HTERT RPE-1 (cell line): ENCODE results near the gene MCFD2.

Experiments used
- in situ Hi-C: fragments of 300-500 bp; cut with MboI; formaldehyde crosslinking; loops from 4 replicates; pipeline ENCODE4 v1.14.3; 2020; ENCODE audit warnings: low sequenced_read_pairs

The MCFD2 gene

DNA sequence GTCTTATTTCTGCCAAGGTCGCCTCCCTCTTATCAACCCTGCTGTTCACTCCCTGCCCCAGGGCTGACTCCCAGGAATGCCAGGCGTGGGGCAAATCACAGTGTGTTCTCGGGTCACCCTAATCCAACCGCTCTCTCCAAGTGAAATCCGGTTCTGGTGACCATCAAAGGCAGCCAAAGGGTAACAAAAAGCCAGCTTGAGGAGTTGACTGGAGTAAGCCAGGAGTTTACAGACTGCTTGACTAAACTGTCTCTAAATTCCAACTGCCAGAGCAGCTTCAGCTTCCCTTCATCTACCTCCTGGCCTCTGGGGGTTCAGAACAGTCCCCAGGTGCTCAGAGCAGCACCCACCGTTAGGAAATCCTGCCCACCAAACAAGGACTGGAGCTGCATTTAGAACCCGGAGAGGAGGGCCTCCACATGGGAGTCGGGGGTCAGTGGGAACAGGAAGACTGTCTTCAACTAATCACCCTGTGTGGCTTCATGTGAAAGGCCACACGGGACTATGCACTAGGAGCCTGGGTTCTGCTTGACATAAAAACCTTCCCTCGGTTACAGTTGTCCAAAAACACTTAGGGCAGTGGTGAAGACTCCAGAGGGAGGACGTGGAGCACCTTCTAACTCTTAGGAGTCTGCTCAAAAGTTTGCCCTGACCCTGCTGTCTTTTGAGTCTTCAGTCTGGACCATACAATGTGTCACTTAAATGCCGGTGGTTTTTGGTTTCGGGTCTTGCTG is 24.2 kb upstream of the MCFD2 start:
- in situ Hi-C loops, result no loop called here

DNA sequence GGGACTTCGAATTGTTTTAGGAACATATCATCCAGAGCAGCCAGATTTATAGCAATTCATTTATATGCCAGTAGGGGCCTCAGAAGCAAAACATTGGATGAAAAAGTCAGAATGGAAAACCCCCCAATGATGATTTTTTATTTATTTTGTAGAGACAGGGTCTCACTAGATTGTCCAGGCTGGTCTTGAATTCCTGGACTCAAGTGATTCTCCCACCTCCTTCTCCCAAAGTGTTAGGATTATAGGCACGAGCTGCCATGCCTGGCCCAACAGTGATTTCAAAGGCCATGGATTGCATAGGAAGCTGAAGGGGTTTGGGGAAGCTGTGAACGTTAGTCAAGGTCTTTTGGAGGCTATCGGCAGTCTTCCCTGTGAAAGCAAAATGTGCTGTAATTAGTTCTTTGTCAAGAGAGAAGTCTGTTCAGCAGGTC is 21.9 kb upstream of the MCFD2 start:
- in situ Hi-C loops, result no loop called here

- in situ Hi-C loops, result no loop called here
Observed at GRCh38 chr2:46936566-46936965, 21.0 kb upstream of the MCFD2 start.

- in situ Hi-C loops, result no loop called here
Observed at GRCh38 chr2:46935071-46935470, 19.5 kb upstream of the MCFD2 start.

GRCh38 chr2:46929612-46930011 is 14.0 kb upstream of the MCFD2 start:
- in situ Hi-C loops, result no loop called here

DNA sequence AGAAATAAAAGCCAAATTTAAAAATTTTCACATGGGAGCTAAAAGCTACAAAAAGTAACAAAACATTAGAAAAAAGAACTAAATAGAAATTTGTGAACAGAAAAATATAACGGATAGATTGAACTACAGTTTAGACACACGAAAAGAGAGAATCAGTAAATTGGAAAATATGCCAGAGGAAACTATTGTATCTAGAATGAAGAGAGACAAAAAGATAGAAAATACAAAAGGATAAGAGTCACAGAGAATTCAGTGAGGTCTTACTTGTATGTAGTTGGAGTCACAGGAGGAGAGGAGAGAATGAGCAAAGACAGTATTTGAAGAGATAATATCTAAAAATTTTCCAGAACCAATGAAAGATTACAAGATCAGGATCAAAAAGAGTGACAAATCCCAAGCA is 11.3 kb upstream of the MCFD2 start:
- in situ Hi-C loops, result no loop called here

GRCh38 chr2:46925474-46926351 is 10.1 kb upstream of the MCFD2 start:
- in situ Hi-C loops, result no loop called here

DNA sequence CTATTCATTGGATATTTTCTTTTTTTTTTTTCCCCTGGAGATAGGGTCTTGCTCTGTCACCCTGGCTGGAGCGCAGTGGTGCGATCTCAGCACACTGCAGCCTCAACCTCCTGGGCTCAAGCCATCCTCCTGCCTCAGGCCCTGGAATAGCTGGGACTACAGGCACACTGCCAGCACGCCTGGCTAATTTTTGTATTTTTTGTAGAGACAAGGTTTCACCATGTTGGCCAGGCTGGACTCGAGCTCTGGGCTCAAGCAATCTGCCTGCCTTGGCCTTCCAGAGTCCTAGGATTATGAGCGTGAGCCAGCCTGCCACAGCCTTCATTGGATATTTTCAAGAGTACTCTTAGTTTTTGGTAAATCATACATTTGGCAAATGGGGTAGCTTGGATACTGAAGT is 9.0 kb upstream of the MCFD2 start:
- in situ Hi-C loops, result no loop called here

GRCh38 chr2:46924038-46924437 is 8.4 kb upstream of the MCFD2 start:
- in situ Hi-C loops, result no loop called here

DNA sequence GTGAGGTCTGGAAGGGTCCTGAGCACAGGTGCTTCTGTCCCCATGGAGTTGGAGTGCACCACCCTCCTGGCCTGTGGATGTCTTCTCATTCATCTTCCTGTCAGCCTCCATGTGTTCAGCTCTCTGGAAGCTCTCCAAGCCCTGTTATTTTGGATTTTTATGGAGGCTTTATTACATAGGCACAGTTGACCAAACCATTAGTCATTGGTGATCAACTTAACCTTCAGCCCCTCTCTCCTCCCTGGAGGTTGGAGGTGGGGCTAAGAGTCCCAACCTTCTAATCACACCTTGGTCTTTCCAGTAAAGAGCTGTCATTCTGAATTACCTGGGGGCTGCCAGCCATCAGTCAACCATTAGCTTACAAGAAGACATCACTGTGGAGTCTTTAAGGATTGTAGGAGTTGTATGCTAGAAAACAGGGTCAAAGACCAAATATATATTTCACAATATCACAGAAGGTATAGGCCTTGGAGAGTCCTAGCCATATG is 7.5 kb upstream of the MCFD2 start:
- in situ Hi-C loops, result no loop called here

- in situ Hi-C loops, result no loop called here
Observed at GRCh38 chr2:46922606-46923005, 7.0 kb upstream of the MCFD2 start.

- in situ Hi-C loops, result no loop called here
Observed at GRCh38 chr2:46921676-46922448, 6.3 kb upstream of the MCFD2 start.

DNA sequence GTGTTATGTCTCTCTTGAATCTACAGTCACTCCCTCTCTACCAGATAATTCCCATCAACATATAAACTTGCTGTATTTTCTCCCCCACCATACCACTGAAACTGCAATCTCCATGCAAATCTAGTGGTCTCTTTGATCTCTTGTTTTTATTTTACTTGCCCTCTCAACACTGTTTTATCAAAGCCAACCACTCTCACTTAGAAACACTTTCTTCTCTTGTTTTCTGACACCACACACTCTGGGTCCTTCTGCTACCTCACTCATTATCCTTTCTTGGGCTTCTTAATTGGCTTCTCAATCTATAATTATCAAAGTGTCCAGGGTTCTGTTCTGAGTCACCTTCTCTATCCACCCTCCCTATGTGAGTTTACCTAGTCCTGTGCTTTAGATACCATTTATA is 2.0 kb upstream of the MCFD2 start:
- in situ Hi-C loops, result no loop called here

DNA sequence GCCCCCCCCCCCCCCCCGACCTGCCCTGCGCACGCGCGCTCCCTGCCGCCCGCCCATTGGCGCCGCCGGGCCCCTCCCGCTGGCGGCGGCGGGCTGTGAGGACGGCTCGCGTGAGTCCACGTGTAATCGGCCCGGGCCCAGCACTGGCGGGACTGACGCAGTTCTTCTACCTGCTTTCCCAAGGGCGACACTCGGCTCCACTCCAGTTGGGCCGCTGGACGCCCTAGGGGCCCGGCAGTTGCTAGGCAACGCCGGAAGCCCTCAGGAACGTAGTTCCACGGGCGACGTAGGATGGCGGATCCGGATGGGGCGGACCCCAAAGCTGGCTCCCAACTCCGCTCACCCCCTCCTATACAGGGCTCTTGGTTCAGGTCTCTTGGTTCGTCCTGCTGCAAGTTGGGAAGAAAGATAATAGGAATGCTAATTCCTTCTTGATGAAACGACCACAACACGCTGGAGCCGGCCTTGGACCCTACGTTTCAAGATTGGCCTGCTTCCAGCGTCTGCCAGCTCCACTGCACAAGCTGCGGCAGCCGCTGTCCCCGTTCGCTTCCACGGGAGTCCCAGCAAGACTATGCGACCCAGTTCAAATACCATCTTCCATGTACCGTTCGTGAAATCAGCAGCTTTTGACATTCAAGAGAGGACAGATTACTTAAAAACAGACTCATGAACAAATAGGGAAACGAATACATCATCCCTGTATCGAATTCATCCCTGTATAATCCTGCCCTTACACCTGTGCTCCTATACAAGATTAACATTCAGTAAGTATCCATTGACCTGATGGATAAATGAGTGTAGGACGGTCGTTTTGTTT is 415 bp upstream of the MCFD2 start:
- in situ Hi-C loops, result no loop called here

- in situ Hi-C loops, result no loop called here
Observed at GRCh38 chr2:46914578-46915230, 902 bp downstream of the MCFD2 start.

DNA sequence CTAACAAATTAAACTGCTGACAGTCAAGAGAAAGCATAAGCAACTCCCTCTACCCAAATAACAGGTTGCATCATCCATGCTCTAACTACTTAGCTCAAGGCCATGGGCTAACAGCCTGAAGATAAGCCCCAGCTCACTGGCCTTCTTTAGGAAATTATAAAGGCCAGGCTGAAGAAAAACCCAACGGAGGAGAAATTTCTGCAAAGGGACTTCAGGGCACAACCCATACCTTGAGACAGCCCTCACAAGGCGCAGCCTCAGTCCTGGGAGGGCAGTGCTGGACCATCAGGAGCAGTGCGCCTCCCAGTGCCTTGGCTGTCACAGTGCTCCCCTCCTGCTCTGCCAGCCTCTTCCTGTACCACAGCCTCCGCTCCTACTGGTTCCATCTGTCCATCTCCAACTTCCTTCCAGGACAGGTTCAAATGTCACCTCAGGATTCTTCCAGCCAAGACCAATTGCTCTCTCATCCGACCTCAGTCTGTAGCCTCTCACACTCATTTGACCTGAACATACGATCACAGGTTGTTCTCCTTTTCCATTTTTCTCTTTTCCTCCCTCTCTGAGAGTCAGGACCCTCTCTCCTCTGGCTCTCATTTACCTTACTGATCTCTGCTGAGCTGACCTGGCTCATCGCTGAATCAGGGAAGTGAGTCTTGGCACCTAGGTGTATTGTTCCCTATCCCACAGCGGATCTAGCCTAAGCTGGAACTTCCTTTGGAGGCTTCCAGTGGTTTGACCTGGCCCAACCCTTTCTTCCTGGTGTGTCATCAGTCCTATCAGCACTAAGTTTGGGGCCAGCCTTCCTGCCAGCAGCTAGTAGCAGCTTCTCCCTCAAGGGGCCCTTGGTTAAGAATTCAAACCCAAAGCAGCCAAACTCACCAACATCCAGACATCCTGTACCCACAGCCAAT is 1.9 kb downstream of the MCFD2 start:
- in situ Hi-C loops, result no loop called here

GRCh38 chr2:46909771-46910419 is 5.7 kb downstream of the MCFD2 start:
- in situ Hi-C loops, result no loop called here

DNA sequence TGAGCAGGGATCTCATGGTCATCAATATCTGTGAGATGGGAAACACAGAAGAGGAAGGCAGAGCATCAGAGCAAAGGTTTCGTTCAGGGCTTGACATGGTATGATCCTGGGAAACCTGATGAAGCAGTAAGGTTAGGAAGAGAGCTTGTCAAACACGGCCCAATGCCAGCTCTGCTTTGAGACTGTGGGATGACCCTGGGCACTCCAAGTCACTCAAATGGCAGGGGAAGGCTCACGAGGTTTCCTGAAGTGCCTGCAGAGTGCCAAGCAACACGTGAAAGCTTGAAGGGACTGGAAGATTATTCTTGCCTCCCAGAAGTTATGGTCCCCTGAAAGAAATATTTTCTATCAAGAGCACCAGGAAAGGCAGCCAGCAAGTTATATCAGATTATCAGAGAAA is 6.5 kb downstream of the MCFD2 start:
- in situ Hi-C loops, result no loop called here
